GM10847 (cell line): Measurements from ENCODE around the gene UCN3.

Experiments
- POLR2A ChIP-seq: IDR thresholded peaks from 2 replicates; pipeline ENCODE4 v1.6.1; 2011; ENCODE audit not compliant: insufficient read length; ENCODE audit errors: extremely low read depth

Gene UCN3

GRCh38 chr10:5355594-5356301 lies 9.0 kb upstream of the UCN3 start:
- no peak for TF ChIP-seq POLR2A

- TF ChIP-seq POLR2A = no peak
Measured at GRCh38 chr10:5356302-5356763, 8.4 kb upstream of the UCN3 start.

DNA sequence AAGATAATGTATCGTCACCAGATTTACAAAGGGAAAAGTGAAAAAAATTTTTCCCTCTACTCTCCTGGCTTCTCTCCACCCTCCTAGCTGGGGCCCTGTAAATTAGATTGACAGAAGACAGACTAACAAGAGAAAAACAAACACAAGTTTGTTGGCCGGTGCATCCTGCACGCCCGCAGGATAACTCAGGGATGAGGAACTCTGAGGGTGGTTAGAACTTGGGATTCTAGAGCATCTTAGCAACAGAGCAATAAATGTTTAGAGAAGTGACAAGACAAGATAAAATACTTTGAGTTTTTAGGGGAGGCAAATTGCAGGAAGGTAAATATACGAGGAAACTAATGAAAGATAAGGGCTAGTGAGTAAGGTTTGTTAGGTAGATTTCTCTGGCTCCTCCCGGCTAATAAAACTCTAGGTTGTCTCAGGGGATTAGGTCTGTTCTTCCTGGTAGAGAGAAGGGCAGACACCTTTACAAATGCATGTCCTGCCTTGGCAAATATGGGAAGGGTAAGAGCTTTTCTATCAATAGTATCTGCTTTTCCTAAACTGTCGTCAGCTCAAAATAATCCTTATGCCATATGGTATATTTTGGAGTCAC lies 4.3 kb upstream of the UCN3 start:
- no peak for TF ChIP-seq POLR2A

GRCh38 chr10:5361966-5362365 lies 2.8 kb upstream of the UCN3 start:
- TF ChIP-seq POLR2A = no peak

- TF ChIP-seq POLR2A = no peak
Measured at GRCh38 chr10:5362873-5363272, 1.9 kb upstream of the UCN3 start.

GRCh38 chr10:5364374-5364773 lies 392 bp upstream of the UCN3 start:
- no peak for TF ChIP-seq POLR2A

DNA sequence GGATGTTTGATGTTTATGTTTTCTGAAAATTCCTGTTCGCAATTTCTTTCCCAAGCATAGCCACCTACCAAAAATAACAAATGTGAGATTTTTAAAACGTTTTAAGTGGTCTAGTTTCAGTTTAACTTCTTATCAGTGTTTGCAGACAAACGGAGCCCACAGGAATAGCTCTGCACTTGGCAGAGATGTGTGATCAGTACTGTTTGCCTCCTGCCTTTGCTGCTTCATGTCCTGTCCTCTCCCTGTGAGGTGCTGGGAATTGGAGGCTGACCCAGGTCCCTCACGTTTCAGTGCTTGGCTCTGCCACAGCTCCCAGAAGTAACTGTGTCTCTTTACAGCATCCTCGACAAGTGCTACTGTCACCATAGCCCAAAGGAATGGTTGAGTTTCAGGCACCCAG lies 1.2 kb downstream of the UCN3 start:
- TF ChIP-seq POLR2A = no peak

- TF ChIP-seq POLR2A = no peak
Measured at GRCh38 chr10:5369362-5370158, 4.8 kb downstream of the UCN3 start.

DNA sequence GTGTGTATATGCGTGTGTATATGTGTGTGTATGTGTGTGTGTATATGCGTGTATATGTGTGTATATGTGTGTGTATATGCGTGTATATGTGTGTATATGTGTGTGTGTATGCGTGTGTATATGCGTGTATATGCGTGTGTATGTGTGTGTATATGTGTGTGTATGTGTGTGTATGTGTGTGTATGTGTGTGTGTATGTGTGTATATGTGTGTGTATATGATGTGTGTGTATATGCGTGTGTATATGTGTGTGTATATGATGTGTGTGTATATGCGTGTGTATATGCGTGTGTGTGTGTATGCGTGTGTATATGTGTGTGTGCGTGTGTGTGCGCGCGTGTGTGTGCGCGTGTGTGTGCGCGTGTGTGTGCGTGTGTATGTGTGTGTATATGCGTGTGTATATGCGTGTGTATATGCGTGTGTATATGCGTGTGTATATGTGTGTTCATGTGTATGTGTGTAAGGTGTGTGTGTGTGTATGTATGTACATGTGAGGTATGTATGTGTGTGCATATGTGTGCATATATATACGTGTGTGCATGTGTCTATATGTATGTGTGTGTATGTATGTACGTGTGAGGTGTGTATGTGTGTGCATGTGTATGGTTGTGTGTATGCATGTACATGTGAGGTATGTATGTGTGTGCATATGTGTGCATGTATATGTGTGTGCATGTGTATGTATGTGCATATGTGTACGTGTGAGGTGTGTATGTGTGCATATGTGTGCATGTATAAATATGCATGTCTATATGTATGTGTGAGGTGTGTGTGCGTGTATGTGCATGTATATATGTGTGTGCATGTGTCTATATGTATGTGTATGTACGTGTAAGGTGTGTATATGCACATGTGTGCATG lies 6.0 kb downstream of the UCN3 start:
- no peak for TF ChIP-seq POLR2A

DNA sequence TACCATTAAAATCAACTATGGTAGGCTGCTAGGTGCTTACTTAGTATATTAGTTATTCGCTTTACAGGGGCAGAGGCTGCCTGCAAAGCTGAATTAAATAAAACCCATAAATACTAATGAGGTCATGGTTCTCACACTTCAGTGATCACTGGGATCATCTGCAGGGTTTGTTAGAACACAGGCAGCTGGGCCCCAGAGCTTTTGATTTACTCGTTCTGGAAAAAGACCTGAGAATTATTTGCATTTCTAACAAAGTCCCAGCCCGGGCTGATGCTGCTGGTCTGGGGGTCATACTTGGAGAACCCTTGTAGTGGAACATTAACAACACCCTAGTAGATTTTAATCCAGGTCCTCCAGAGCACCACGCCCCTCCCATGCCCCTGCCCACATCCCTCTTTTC lies 8.5 kb downstream of the UCN3 start:
- TF ChIP-seq POLR2A = no peak

- no peak for TF ChIP-seq POLR2A
Measured at GRCh38 chr10:5373891-5374611, 9.3 kb downstream of the UCN3 start.

GRCh38 chr10:5376450-5376849 lies 11.7 kb downstream of the UCN3 start:
- TF ChIP-seq POLR2A = no peak

DNA sequence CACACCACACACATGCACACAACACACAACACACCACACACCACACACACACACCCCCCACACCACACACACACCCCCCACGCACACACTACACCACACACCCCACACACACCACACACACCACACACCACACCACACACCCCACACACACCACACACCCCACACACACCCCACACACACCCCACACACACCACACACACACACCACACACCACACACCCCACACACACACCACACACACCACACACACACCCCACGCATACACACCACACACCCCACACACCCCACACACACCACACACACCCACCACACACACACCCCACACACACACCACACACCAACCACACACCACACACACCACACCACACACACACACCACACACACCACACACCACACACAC lies 16.4 kb downstream of the UCN3 start:
- no peak for TF ChIP-seq POLR2A

DNA sequence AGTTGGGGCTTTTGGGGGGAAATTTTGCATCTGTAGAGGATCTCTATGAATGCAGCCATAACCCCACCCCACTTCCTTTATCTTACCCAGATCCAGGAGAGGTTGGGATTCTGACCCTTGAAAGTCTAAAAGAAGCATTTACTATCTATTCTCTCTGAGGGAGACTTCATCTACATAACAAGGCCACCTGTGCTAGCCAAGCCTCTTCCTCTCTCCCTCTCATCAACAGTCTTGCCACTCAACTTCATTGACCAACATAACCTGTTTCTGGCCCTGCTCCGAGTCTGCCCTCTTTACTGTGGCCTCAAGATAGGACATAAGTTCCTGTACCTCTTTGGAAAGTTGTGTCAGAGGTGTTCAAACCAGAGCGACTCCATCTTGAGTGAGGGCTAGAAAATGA lies 20.5 kb downstream of the UCN3 start:
- no peak for TF ChIP-seq POLR2A

DNA sequence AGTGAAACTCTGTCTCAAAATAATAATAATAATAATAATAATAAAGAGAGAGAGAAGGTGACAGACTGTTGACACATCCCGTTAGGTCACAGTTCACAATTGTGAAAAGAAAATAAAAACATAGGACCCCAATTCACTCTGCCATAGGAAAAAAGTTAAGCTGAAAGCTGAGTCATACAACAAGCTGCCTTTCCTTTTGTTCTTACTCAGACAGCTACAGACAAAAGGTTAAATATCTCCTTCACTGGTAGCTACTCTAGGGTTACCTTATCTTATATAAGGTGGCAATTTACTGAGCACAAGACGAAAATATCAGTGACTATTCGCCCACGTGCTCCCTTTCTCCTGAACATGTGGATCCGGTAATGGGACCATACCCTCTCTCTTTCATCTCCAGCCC lies 22.4 kb downstream of the UCN3 start:
- TF ChIP-seq POLR2A = no peak
